C4-2B (cell line): ENCODE data around the gene POLG2.

ENCODE experiments used
- CTCF ChIP-seq: fragments of 450-650 bp; conservative IDR thresholded peaks from 2 replicates; pipeline ENCODE4 v1.5.1; 2017; ENCODE audit warnings: mild to moderate bottlenecking
- ZFX ChIP-seq: fragments of 450-650 bp; IDR thresholded peaks from 2 replicates; pipeline ENCODE4 v1.6.1; 2017

- TF ChIP-seq CTCF, result no peak
- no peak for TF ChIP-seq ZFX
These were observed 23.5 kb upstream of the POLG2 start for GRCh38 chr17:64520359-64520758.
